Small intestine (tissue), 7 donors: Measurements from ENCODE around the gene IL1RL2. TPM values are rescaled to one million over a fixed set of nuclear protein-coding genes. Genes with fewer than 3 reads are reported as not detected.

Experiments used
- DNase-seq, 2 donors: peaks; one replicate each; pipeline versions ENCODE4 v3.0.0 to v3.0.0-alpha.2; 2013
- FAIRE-seq: peaks from 2 replicates; lab custom pipeline; 2012; peaks lifted over from hg19 to GRCh38; lab: Jason Lieb, UNC
- H3K27ac ChIP-seq, 3 donors: one replicate each; pipeline ENCODE4 v1.5.1; 2013; ENCODE audit warnings: low read length in 2 of 3, mild to moderate bottlenecking in 2 of 3, control low read depth in 1 of 3, inconsistent platforms in 1 of 3, low read depth in 1 of 3, moderate library complexity in 1 of 3
- H3K27me3 ChIP-seq, 3 donors: one replicate each; pipeline ENCODE4 v1.6.1; 2013; ENCODE audit warnings: low read length in 3 of 3, inconsistent platforms in 1 of 3; ENCODE audit not compliant: control insufficient read depth in 3 of 3, insufficient read depth in 3 of 3
- H3K36me3 ChIP-seq, 3 donors: one replicate each; pipeline ENCODE4 v1.6.1; 2013; ENCODE audit warnings: low read length in 3 of 3, inconsistent platforms in 1 of 3, low read depth in 1 of 3, mild to moderate bottlenecking in 1 of 3, moderate library complexity in 1 of 3; ENCODE audit not compliant: control insufficient read depth in 3 of 3, insufficient read depth in 2 of 3
- H3K4me1 ChIP-seq, 3 donors: one replicate each; pipeline ENCODE4 v1.6.1; 2013; ENCODE audit warnings: low read length in 2 of 3, inconsistent platforms in 1 of 3, low read depth in 1 of 3, mild to moderate bottlenecking in 1 of 3, moderate library complexity in 1 of 3; ENCODE audit not compliant: control insufficient read depth in 3 of 3, insufficient read depth in 2 of 3
- H3K4me3 ChIP-seq, 3 donors: one replicate each; pipeline ENCODE4 v1.5.1; 2013; ENCODE audit warnings: low read length in 3 of 3, control low read depth in 1 of 3, inconsistent platforms in 1 of 3, low read depth in 1 of 3, mild to moderate bottlenecking in 1 of 3, moderate library complexity in 1 of 3
- H3K9me3 ChIP-seq, 2 donors: one replicate each; pipeline ENCODE4 v1.6.1; 2013; ENCODE audit warnings: low read depth in 1 of 2, low read length in 1 of 2; ENCODE audit not compliant: control insufficient read depth in 2 of 2, insufficient read depth in 1 of 2
- WGBS, 3 donors: extraction: QIAGEN DNeasy Blood & Tissue Kit; methylation state at CpG; one replicate each; pipeline ENCODE4 v1.1.7; 2013; 5-methylcytosine and 5-hydroxymethylcytosine counted together
- polyA plus RNA-seq, 4 donors: library from polyadenylated mRNA; stranded (reverse) in 3 of 4; unstranded in 1 of 4; fragments of 200-250 nt in 3 of 4; fragments of 120-200 nt in 1 of 4; gene quantifications; one replicate each; pipeline versions ENCODE4 v1.2.1 to v1.2.3, GENCODE V29; 2013
- donor health status: healthy with polysubstance abuse.
- donor health status: control.
- donor health status: control.
- donor health status: Bipolar disorder and iron deficiency.
- donor health status: healthy.

IL1RL2 gene
- polyA plus RNA-seq, 4 donors = 0.25 to 0.34 TPM; not detected in 2

DNA sequence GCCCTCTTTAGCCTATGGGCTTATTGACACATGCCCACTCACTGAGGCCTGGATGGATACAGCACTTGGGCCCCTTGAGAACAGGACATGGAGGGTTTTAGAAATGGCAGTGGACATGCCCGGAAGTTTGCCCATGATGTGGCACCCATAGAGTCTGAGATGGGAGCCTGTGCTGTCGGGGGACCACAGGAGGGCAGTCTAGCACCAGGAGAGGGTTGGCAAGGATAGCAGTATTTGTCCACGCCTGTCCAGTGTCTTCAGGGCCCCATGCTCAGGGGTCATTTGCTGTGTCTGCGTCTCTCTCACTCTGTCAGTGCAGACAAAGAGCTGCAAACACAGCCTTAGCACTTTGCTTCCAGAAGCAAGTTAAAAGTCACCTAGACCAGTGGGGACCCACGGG lies 48.7 kb downstream of the IL1RL2 start:
- Histone ChIP-seq H3K27ac (no peak overlapping the region), H3K36me3 (no peaks in the 10 kb centered on the region), H3K4me1 (peaks cover 0 to 5% (median 2%) of the 10 kb centered on the region in 3 donors), H3K27me3 (no peaks in the 10 kb centered on the region), H3K9me3 (no peaks in the 10 kb centered on the region), H3K4me3 (no peak overlapping the region)
- DNase-seq = no peak
- WGBS, 3 donors = 61 to 76% (median 75%) methylated on average over 5 of the region's 5 CpGs
- FAIRE-seq = no peak

GRCh38 chr2:102236132-102236531 lies 49.3 kb downstream of the IL1RL2 start:
- no peak overlapping the region for H3K4me3 ChIP-seq
- H3K27me3 ChIP-seq = no peaks in the 10 kb centered on the region
- no peak for DNase-seq
- H3K4me1 ChIP-seq = peaks cover 0 to 7% (median 5%) of the 10 kb centered on the region in 3 donors
- H3K27ac ChIP-seq = no peak overlapping the region
- no peak for FAIRE-seq
- H3K9me3 ChIP-seq = no peaks in the 10 kb centered on the region
- 76 to 85% (median 84%) methylated on average over 5 of the region's 5 CpGs for WGBS, 3 donors
- no peaks in the 10 kb centered on the region for H3K36me3 ChIP-seq

DNA sequence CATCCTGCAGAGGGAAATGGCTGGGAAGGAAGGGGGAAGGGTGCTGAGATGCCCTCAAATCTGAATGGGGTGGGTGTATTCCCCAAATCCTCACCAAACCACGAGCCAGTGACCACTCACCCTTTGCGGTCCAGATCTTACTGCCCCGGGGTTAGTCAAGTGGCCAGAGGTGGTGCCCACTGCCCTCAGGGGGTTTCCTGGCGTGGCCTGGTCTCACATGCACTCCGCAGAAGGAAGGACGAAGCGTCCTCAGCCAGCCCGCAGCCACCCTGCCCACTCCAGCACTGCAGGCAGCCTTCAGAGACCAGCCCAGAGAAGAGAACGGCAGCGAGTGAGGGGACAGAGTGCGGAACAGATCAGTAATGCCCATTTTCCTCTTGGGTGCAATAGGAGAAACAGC lies 50.4 kb downstream of the IL1RL2 start:
- Histone ChIP-seq H3K27ac (peak overlapping the region in 1 of 3 donors; percentile 1), H3K4me3 (no peak overlapping the region), H3K27me3 (no peaks in the 10 kb centered on the region), H3K9me3 (no peaks in the 10 kb centered on the region), H3K36me3 (no peaks in the 10 kb centered on the region), H3K4me1 (peaks cover 0 to 8% (median 5%) of the 10 kb centered on the region in 3 donors)
- no peak for FAIRE-seq
- 87 to 91% (median 90%) methylated on average over 11 of the region's 11 CpGs for WGBS, 3 donors
- DNase-seq = no peak

DNA sequence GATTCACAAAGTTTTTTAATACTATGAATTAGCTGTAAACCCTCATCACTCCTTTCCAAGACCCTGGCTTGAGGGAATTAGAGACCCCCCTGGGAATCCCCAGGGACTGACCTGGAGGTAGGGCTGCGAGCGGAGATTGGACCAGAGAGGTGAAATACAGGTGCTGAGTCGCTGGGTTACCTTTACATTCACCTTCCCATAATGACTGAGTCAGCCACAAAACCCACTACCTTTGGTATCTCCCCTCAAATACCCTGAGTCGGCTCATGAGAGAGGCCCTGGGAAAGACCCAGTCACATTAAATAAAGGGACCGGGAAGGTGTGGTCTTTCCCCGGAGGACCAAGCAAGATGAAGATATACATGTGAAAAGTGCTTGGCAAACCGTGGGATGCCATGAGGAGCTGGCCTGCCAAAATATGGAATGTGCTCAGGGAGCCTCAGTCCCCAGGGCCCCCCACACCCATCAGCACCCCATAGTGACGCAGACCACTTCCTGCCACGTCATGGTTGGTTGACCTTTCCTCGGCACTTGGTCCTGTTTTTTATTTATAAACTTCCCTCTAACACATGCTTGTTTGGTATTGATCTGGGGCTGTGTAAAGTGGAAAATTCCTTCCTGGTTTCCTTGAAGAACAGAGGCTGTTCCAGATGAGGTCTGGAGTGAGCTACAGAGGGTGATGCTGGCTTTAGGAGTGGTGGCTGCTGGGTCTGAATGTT lies 51.4 kb downstream of the IL1RL2 start:
- Histone ChIP-seq H3K4me3 (no peak overlapping the region), H3K9me3 (no peaks in the 10 kb centered on the region), H3K27me3 (no peaks in the 10 kb centered on the region), H3K36me3 (no peaks in the 10 kb centered on the region), H3K4me1 (peaks cover 0 to 8% (median 5%) of the 10 kb centered on the region in 3 donors), H3K27ac (peak overlapping the region in 1 of 3 donors; percentile 81)
- WGBS, 3 donors = 44 to 58% (median 54%) methylated on average over 10 of the region's 10 CpGs
- FAIRE-seq (no peak), DNase-seq (peak; percentile 8 to 19)

GRCh38 chr2:102238778-102239177 lies 52.0 kb downstream of the IL1RL2 start:
- Histone ChIP-seq H3K4me1 (peaks cover 0 to 8% (median 5%) of the 10 kb centered on the region in 3 donors), H3K4me3 (no peak overlapping the region), H3K36me3 (no peaks in the 10 kb centered on the region), H3K27me3 (no peaks in the 10 kb centered on the region), H3K27ac (peak overlapping the region in 1 of 3 donors; percentile 81), H3K9me3 (no peaks in the 10 kb centered on the region)
- DNase-seq (no peak), FAIRE-seq (no peak)
- WGBS, 3 donors = 89 to 100% (median 97%) methylated on average over 2 of the region's 2 CpGs

- DNase-seq = no peak
- WGBS, 3 donors = 90 to 92% (median 92%) methylated on average over 7 of the region's 7 CpGs
Measured at GRCh38 chr2:102239344-102239743, 52.5 kb downstream of the IL1RL2 start.

GRCh38 chr2:102240640-102241370 lies 54.0 kb downstream of the IL1RL2 start:
- no peak for FAIRE-seq
- Histone ChIP-seq H3K27me3 (no peaks in the 10 kb centered on the region), H3K36me3 (no peaks in the 10 kb centered on the region), H3K4me1 (peaks cover 0 to 8% (median 5%) of the 10 kb centered on the region in 3 donors), H3K9me3 (no peaks in the 10 kb centered on the region), H3K27ac (peak overlapping the region in 2 of 3 donors; percentile 69 to 86), H3K4me3 (no peak overlapping the region)
- WGBS, 3 donors = 11 to 15% (median 13%) methylated on average over 22 of the region's 22 CpGs
- DNase-seq = peak; percentile 87 to 94

More at GRCh38 chr2:102239344-102239743, 52.5 kb downstream of the IL1RL2 start:
- Histone ChIP-seq H3K4me1 (peaks cover 0 to 8% (median 5%) of the 10 kb centered on the region in 3 donors), H3K9me3 (no peaks in the 10 kb centered on the region), H3K27me3 (no peaks in the 10 kb centered on the region), H3K27ac (peak overlapping the region in 1 of 3 donors; percentile 81), H3K4me3 (no peak overlapping the region), H3K36me3 (no peaks in the 10 kb centered on the region)
- no peak for FAIRE-seq

DNA sequence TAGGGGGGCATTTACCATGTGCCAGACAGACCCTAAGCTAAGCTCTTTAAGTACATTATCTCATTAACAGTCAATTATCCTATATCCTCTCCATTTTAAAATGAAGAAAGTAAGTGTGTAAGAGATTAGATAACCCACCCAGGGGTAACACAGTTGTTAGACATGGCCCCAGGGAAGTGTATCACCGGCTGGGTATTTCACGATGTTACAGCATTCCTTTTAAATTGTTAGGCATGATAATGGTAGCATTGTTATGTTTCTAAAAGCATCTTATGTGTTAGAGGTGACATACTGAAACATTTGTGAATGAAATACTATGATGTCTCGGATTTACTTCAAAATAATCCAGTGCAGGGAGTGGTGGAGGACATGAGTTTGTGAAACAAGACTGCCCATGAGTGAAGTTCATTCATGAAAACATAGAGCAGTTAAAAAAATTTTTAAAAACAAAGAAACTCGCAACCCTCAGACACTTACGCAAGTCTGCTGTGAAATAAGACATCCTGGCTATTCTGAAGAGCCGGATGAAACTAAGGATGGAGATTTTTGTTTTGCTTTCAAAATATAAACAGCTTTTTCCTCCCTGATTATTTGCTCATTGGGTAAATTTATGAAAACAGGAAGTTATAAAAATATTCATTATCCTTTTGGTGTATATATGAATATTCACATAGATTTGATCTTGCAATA lies 54.9 kb downstream of the IL1RL2 start:
- Histone ChIP-seq H3K4me3 (no peak overlapping the region), H3K27ac (peak overlapping the region in 1 of 3 donors; percentile 81), H3K9me3 (no peaks in the 10 kb centered on the region), H3K4me1 (peaks cover 0 to 8% (median 5%) of the 10 kb centered on the region in 3 donors), H3K27me3 (no peaks in the 10 kb centered on the region), H3K36me3 (no peaks in the 10 kb centered on the region)
- DNase-seq (no peak), FAIRE-seq (no peak)
- 72 to 83% (median 83%) methylated on average over 6 of the region's 6 CpGs for WGBS, 3 donors
